NCI-H446 (cell line): ENCODE results near the gene NDN.
A peak's percentile ranks its signal among the peaks of the same experiment; 100 is the strongest.

Experiments
- DNase-seq, 2 experiments: peaks; one replicate each; lab custom pipeline; 2025; lab: John Stamatoyannopoulos, UW

NDN gene

GRCh38 chr15:23642413-23643044, 44.6 kb downstream of the NDN start:
- peak in 1 of 2 experiments; percentile 55 for DNase-seq
